Thyroid gland (tissue), 4 donors: ENCODE measurements around the gene SLC25A22.

Source experiments
- CTCF ChIP-seq, 6 experiments: fragments of 200-600 bp in 3 of 6; fragments of 450-650 bp in 3 of 6; sonication (generic) in 3 of 6; IDR thresholded peaks; one replicate each; pipeline ENCODE4 v1.5.1; 2016 to 2019; ENCODE audit warnings: antibody characterized with exemption in 6 of 6, mild to moderate bottlenecking in 2 of 6, inconsistent platforms in 1 of 6, moderate library complexity in 1 of 6
- POLR2A ChIP-seq, 2 donors: fragments of 450-650 bp; IDR thresholded peaks; one replicate each; pipeline ENCODE4 v1.6.1; 2017; ENCODE audit warnings: antibody characterized with exemption in 2 of 2, mild to moderate bottlenecking in 2 of 2, moderate library complexity in 1 of 2

GRCh38 chr11:742156-742546, 55.9 kb downstream of the SLC25A22 start:
- TF ChIP-seq POLR2A (IDR thresholded peaks at IDR 0.05), result no peak
- TF ChIP-seq CTCF (IDR thresholded peaks at IDR 0.05), result no peak
